Right kidney (tissue), 1 donor: Measurements from ENCODE around the gene TNS2.
"Not testable (repeated sequence)": the region's sequence is repeated elsewhere in the genome, so short reads cannot be mapped to it uniquely, and the experiment has no call there.

ENCODE experiments used
- DNase-seq: peaks from one replicate; pipeline ENCODE4 v3.0.0-alpha.2; 2016

The TNS2 gene

DNA sequence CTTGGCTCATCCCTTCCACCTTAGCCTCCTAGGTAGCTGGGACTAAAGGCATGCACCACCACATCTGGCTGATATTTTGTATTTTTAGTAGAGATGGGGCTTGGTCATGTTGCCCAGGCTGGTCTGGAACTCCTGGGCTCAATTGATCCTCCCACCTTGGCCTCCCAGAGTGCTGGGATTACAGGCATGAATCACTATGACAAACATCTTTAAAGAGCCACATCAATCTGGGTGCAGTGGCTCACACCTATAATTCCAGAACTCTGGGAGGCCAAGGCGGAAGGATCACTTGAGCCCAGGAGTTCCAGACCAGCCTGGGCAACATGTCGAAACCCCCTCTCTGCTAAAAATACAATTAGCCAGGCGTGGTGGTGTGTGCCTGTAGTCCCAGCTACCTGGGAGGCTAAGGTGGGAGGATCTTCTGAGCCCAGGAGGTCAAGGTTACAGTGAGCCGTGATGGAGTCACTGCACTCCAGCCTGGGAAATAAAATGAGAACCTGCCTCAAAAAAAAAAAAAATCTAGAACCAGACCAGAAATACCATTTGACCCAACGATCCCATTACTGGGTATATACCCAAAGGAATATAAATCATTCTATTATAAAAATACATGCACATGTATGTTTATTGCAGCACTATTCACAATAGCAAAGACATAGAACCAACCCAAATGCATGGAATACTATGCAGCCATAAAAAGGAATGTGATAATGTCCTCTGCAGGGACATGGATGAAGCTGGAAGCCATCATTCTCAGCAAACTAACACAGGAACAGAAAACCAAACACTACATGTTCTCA, 45.1 kb downstream of the TNS2 start:
- DNase-seq, result not testable (repeated sequence)

- not testable (repeated sequence) for DNase-seq
Observed at GRCh38 chr12:53095596-53095895, 45.7 kb downstream of the TNS2 start.

DNA sequence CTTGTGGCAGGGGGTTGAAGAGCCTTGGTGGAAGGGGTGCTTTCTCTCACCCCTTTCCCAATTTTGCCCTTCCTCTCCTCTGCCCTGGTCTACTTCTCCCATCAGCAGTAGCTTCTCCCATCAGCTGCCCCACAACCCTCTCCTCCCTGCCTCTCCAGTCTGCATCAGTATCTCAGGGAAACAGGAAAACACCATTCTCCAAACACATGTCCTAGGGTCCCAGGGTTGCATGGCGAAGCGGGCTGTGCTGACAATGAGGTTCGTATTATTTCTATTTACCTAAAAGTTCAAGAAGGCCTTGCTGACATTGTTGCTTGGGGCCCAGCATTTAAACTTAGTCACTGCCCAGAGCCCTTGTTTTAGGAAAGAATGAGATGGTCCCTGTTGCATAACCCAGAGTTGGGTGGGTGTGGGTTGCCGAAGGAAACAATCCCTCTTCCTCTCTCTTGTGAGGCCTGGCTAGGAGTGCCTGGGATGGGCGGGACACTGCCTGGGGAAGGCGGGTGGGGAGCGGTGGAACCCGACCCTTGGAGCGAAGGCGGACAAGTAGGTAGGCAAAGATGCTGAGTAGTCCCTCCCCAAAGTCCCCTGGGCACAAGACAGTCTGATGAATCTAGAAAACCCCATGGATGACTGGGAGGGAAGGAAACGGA, 46.4 kb downstream of the TNS2 start:
- DNase-seq, result no peak

DNA sequence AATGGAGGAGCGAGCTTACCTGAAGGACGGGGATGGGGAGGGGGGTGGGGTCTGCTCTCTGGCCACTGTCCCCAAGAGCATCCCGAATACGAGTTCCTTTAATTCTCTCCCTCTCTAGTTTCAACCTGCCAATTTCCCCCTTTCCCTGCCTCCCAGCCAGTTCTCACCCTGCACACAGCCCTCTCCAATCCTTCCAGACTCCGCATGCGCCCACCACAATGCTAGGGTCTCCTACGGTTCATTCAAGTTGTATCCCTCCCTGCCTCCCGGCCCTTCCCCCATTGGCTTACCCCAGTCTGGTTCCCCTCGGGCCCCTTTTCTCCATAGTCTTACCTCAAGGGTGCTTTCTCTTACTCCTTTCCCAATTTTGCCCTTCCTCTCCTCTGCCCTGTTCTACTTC, 46.9 kb downstream of the TNS2 start:
- no peak for DNase-seq

GRCh38 chr12:53097207-53097563, 47.3 kb downstream of the TNS2 start:
- DNase-seq, result peak; percentile 60

DNA sequence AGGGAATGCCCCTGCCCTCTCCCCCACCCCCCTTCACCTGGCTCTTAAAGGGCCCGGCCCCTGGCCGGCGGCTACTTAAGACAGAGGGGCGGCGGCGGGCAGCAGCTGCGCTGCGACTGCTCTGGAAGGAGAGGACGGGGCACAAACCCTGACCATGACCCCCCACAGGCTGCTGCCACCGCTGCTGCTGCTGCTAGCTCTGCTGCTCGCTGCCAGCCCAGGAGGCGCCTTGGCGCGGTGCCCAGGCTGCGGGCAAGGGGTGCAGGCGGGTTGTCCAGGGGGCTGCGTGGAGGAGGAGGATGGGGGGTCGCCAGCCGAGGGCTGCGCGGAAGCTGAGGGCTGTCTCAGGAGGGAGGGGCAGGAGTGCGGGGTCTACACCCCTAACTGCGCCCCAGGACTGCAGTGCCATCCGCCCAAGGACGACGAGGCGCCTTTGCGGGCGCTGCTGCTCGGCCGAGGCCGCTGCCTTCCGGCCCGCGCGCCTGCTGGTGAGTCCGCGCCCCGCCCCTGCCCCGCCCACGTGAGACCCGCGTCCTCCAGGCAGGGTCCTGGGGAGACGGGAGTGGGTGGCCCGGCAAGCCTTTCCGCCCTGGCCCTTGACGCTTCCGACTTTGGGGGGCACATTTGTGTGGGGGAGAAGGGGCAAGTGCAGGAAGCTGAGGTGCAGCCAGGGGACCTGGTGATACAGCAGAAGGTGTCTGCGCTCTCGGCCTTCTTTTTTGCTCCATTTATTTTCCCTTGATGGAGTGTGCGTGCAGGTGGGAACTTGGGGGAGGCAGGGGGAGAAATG, 47.9 kb downstream of the TNS2 start, which contains the start of gene IGFBP6:
TSS of gene IGFBP6 (plus strand) at position 104 of the 790 bp plus-strand sequence. CDS start at position 155, 51 bp downstream.
- DNase-seq, result peak; percentile 79

GRCh38 chr12:53098354-53098981, 48.6 kb downstream of the TNS2 start:
- DNase-seq, result no peak

- peak; percentile 69 for DNase-seq
Observed at GRCh38 chr12:53099071-53099882, 49.4 kb downstream of the TNS2 start.

GRCh38 chr12:53100466-53101151, 50.7 kb downstream of the TNS2 start:
- no peak for DNase-seq

DNA sequence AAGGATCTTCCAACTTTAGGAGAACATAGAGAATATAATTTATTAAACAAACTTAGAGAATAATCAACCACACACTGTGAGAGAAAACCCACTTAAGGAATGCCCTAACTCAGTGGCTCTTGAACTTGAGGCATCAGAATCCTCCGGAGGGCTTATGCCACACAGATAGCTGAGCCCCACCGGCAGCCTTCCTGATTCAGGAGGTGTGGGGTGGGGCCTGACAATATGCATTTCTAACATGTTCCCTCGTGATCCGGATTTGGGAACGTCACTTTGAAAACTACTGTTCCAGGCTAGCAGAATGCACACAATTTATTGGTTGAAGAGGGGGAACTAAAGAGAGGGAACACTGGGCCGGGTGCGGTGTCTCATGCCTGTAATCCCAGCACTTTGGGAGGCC, 51.4 kb downstream of the TNS2 start:
- DNase-seq, result no peak

- DNase-seq, result no peak
Observed at GRCh38 chr12:53101931-53102781, 52.3 kb downstream of the TNS2 start.

DNA sequence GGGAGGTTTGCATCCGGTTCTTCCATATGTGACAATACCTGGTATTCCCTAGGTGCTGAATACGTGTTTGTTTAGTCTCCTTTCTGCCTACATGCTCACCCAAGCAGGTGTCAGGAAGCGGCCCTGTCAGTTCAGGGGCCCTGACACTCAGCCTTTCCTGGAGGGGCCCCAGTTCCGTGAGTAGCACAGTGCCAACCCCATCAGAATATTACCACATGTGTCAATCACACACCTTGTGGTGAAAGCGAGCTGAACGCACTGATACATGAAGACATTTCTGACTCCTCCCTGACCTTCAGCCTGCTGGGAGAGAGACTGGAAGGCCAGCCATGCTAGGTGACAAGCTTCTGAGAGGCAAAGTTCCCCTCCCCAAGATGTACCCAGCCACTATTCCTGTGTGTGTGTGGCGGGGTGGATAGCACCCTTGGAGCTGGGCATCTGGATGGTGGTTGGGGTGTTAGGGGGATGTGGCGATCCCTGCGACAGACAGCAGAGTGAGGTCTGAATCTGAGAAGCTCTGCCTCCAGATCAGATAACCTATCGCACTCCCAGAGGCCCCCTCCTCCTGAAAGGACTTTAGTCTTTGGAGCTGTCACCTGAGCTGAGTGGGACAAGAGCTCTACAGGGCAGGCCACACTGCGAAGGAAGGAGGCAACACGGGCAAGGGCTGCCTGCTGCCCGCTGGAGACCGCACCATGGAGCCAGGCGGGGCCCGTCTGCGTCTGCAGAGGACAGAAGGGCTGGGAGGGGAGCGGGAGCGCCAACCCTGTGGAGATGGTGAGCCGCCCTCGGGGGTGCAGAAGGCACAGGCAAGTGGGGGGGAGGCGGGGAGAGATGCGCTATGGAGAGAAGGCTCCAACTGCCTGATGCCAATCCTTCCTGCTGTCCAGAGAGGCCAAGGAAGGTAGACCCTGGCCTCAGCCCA, 53.3 kb downstream of the TNS2 start, which contains the start of gene SOAT2:
TSS of gene SOAT2 (plus strand) at position 604 of the 925 bp plus-strand sequence. CDS start at position 696, 92 bp downstream.
- DNase-seq, result no peak

DNA sequence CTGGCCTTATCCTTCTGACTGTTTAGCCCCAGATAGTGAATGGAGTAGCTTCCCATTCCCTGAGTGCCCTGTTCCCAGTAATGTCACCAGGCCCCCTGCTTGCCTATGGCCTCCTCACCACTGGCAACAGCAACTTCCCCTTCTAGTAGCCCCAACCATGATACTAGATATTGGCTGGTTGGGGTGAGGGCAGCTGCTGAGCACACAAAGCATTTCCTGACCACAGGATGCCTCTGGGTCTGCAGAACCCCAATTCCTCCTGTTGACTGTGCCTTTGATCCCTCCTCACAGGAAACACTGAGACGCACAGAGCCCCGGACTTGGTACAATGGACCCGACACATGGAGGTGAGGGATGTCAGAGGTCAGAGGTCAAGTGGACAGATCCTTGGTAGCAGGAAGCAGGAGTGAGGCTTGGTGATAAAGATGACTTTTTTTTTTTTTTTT, 54.0 kb downstream of the TNS2 start:
- no peak for DNase-seq

DNA sequence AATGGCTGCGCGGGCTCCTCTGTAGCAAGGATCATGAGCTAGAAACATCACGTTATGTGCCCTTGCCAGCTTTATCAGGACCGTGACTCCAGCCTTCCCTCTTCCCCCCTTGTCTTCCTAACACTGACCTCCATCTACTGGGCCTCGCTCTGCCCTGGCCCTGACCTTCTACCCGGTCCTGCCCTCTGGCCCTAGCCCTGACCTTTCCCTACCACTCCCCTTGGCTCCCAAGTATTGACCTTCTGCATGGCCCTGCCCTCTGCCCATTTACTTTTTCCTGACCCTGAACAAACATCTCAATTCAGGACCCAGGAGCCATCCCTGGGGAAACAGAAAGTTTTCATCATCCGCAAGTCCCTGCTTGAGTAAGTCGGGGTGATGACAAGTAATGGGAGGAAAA, 55.4 kb downstream of the TNS2 start:
- no peak for DNase-seq

GRCh38 chr12:53105712-53106439, 56.0 kb downstream of the TNS2 start:
- no peak for DNase-seq

GRCh38 chr12:53107122-53107521, 57.3 kb downstream of the TNS2 start:
- no peak for DNase-seq

DNA sequence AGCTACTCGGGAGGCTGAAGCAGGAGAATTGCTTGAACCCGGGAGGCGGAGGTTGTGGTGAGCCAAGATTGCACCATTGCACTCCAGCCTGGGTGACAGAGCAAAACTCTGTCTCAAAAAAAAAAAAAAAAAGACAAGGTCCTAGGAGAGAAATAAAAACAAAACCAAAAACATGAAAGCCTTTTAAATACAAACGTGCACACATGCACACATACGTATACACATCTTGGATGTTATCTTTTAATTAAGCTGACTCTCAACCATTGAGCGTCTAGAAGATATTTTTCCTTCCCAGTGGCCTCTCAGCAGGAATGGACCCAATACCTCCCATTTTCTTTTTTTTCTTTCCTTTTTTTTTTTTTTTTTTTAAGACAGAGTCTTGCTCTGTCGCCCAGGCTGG, 62.6 kb downstream of the TNS2 start:
- DNase-seq, result not testable (repeated sequence)

GRCh38 chr12:53113136-53113705, 63.4 kb downstream of the TNS2 start:
- no peak for DNase-seq
